GM19328 (cell line): ENCODE results near the gene WASHC2A.
A peak's percentile ranks its signal among the peaks of the same experiment; 100 is the strongest.
"Not testable (repeated sequence)": the region's sequence is repeated elsewhere in the genome, so short reads cannot be mapped to it uniquely, and the experiment has no call there.

Source experiments
- ATAC-seq: cut with Tn5 transposase; IDR thresholded peaks from one replicate; pipeline ENCODE4 v1.9.1; 2021; ENCODE audit warnings: mild to moderate bottlenecking, moderate library complexity; ENCODE audit not compliant: unreplicated experiment

The WASHC2A gene

DNA sequence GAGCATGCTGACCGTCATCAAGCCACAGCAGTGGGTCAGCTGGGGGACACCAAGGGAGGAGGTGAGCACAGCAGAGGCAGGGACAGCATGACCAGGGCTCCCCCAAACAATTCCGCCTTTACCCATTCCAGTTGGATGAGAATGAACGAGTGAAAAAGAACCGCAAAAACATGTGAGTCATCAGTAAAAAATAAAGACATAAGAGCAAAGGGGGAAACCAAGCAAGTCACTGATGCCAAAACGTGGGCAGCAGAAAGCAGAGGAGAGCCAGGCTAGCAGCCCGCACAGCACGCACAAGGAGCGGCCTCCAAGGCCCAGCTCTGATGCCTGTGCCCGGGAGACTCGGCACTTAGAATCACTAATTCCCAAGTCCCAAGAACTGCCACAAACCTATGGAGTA lies 7.8 kb upstream of the WASHC2A start:
- ATAC-seq = not testable (repeated sequence)

DNA sequence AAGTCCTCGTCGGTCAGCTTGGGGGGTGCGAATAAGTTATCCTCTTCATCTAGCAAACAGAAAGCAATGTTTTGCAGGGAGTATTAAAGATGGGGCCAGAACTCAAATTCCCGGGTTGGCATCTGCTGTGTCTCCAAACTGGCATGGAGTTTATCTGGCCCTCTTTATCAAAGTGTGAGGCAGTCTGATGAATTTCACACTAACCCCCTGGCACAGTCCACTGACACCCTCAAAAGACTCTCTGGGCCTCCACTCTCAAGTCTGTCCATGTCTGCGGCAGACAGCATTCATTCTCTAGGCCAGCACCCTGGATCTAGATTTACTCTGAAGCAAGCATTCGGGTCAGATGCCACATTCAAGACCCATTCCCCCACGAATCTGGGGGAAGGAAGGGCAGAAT lies 6.2 kb upstream of the WASHC2A start:
- ATAC-seq = not testable (repeated sequence)

DNA sequence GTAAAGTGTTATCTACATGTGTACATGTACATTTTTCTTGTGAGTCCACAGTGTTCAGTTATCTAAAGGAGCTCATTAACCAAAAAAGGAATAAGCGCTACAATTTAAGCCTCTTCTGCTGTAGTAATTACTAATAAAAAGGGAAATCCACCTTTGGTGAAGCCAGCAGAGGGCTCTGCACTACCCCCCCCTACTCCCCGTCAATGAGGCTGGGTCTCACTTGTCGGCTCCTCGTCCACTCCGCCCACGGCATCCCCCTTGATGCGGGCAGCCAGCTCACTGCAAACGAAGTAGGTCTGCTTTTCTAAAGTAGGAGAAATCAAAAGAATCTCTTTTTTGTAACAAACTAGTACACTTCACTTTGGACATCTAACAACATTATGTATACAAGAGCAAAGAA lies 4.7 kb upstream of the WASHC2A start:
- ATAC-seq = no peak

DNA sequence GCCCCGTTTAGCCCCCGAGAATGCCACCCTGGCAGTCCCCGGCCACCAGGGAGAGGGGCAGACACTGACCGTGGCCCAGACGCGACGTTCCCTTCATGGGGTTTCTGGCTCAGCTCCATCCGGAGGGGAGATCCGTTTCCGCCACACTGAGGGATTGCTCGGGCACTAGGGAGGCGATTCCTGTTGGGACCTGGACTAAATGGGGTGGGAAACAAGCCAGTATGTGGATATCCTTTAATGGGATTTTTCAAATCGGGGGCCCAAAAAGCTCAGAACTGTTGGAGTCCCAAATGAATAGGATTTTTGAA lies 552 bp downstream of the WASHC2A start:
- ATAC-seq = not testable (repeated sequence)

DNA sequence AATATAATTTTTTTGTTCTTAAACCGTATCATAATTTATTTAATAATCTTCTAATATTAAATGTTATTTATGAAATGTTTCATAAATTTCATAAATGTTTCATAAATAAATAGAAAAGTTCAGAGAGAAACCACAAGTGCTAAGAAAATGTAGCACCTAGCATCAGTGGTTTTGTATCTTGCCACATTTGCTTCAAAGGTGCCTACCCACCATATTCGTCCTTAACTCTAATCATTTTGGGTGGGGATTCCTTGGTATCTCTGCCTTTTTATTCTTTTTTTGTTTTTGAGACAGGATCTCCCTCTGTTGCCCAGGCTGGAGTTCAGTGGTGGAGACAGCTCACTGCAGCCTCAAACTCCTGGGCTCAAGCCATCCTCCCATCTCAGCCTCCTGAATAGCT lies 7.4 kb downstream of the WASHC2A start:
- not testable (repeated sequence) for ATAC-seq

GRCh38 chr10:50075544-50075943 lies 7.8 kb downstream of the WASHC2A start:
- not testable (repeated sequence) for ATAC-seq

GRCh38 chr10:50091304-50091703 lies 23.6 kb downstream of the WASHC2A start:
- ATAC-seq = not testable (repeated sequence)

GRCh38 chr10:50092928-50093327 lies 25.2 kb downstream of the WASHC2A start:
- not testable (repeated sequence) for ATAC-seq

DNA sequence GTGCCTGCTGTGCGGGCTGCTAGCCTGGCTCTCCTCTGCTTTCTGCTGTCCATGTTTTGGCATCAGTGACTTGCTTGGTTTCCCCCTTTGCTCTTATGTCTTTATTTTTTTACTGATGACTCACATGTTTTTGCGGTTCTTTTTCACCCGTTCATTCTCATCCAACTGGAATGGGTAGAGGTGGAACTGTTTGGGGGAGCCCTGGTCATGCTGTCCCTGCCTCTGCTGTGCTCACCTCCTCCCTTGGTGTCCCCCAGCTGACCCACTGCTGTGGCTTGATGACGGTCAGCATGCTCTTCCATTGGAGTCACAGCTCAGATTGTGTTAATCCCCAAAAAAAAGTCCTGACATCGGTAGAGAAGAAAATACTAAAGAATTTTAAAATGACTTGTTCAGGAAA lies 26.9 kb downstream of the WASHC2A start:
- ATAC-seq = not testable (repeated sequence)

DNA sequence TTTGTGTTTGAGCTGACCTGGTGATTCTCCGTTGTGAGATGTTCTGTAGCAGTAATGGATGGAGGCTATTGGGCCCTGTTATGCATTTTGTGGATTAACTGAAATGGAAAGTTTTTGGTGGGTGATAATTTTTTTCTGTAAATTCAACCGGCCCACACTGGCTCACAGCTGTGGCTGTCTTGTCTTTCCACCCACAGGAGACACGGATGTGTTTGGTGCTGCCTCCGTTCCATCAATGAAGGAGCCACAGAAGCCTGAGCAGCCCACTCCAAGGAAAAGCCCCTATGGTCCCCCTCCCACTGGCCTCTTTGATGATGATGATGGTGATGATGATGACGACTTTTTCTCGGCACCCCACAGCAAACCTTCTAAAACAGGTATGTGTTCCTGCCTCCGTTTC lies 27.6 kb downstream of the WASHC2A start:
- not testable (repeated sequence) for ATAC-seq

DNA sequence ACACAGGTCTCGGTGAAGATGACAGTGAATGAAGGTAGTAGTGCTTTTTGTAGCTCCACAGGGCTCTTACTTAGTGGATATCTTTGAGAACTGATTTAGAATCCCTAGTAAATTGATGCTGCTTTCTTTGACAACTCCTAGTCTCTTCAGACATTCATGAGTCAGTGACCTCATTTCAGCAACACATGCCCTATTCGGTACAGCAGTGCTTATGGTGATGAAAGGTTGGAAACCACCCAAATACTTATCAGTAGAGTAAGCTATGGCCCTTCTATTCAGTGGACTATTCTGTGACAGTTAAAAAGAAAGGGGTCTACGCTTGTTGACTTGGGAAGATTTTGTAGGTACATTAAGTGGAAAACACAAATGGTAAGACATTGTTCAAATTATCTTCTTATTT lies 29.0 kb downstream of the WASHC2A start:
- not testable (repeated sequence) for ATAC-seq

DNA sequence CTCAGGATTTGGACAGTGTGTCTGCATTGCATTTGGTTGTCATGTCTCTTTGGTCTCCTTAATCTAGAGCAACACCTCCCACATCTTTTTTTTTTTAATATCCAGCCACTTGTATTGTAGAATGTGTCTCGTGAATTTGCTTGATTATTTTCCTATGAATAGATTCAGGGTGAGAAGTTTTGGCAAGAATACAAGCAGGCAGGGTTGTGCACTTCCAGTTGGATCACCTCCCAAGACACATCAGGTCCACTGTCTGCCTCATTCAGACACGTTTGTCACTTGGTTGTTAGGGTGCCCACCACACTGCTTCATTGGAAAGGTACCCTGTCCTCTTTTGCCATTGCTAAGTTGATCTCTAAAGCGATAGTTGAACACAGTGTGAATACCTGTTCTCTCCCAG lies 30.9 kb downstream of the WASHC2A start:
- not testable (repeated sequence) for ATAC-seq

DNA sequence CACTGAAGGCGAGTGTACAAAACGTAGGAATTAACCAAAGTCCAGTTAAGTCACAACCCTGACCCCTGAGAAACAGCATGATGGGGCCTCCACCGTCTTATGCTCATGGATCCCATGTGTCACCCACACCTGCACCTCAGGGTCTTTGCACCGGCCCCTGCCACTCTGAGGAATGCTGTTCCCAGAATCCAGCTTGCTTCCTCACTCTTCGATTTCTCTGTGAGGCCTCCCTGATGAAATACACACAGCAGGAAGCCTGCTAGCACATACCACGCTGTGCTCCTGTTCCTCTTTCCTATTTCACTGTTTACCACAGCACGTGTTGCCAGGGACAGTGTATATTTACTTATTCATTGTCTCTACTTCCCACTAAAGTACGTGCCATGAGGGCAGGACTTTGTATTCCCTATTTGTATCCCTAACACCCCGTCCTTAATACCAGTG lies 33.4 kb downstream of the WASHC2A start:
- ATAC-seq = not testable (repeated sequence)

DNA sequence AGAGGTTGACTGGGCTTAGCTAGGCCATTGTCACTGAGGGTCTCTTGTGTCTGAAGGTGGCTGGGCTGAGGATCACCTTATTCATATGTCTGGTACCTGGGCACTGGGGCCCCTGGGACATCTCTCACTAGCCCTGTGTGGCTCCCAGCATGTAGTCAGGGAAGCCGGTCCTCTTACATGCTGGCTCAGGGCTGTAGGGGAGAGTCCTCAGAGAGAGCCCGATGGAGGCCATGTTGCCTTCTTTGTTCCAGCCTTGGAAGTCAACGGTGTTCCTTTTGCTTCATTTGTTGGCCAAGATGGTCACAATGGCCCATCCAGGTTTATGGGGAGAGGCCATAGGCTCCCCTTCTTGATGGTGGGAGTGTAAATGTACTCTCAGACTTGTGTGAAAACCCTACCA lies 34.0 kb downstream of the WASHC2A start:
- ATAC-seq = not testable (repeated sequence)

DNA sequence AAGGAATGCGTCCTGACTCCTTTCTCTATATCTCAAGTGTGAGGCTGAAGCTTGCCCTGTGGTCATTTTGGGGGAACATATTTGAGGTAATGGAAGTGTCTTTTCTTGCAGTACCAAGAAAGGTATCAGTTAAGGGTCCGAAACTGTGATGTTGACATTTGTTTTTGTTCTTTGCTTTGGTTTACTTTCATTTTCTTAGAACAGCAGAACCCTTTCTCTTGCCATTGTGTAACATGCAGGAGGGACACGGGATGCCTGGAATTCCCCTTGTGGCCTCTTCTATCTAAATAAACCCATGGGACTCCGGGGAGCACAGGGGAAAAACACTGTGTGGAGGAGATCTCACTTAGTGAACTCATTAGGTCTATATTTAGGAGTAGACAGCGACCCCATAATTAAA lies 34.5 kb downstream of the WASHC2A start:
- peak; percentile 56 for ATAC-seq

DNA sequence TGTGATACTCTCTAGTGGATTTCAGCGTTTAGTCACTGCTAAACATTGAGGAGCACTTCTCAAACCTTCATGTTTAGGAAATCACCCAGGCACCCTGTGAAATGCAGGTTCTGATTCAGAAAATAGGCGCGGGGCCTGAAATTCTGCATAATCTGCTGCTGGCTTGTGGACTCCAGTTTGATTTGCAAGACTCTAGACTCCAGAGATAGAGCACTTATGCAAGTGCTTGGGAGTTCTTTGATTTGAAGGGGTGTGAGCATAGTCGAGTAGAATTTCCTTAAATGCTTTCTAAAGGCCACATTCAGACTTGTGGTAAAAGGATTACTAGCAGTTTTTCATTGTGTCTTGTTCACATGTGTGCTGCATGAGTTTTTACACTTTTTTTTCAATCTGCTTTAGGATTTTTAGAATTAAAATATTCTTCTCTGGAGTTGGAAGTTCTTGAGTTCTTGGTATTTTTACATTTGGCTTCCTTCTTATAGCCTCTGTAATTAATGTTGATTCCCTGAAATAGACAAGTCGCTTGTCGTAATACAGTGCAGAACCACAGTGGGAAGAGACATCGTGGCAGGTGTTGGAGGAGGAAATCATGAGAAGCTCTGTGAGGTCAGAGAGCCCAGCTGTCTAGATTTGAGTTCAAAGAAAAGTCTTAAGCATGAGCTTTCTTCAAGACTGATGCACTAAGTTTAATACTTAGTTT lies 41.4 kb downstream of the WASHC2A start:
- ATAC-seq = not testable (repeated sequence)

GRCh38 chr10:50112419-50113112 lies 44.8 kb downstream of the WASHC2A start:
- ATAC-seq = not testable (repeated sequence)

GRCh38 chr10:50126765-50127164 lies 59.0 kb downstream of the WASHC2A start:
- not testable (repeated sequence) for ATAC-seq

- not testable (repeated sequence) for ATAC-seq
Measured at GRCh38 chr10:50127770-50128292, 60.1 kb downstream of the WASHC2A start.

DNA sequence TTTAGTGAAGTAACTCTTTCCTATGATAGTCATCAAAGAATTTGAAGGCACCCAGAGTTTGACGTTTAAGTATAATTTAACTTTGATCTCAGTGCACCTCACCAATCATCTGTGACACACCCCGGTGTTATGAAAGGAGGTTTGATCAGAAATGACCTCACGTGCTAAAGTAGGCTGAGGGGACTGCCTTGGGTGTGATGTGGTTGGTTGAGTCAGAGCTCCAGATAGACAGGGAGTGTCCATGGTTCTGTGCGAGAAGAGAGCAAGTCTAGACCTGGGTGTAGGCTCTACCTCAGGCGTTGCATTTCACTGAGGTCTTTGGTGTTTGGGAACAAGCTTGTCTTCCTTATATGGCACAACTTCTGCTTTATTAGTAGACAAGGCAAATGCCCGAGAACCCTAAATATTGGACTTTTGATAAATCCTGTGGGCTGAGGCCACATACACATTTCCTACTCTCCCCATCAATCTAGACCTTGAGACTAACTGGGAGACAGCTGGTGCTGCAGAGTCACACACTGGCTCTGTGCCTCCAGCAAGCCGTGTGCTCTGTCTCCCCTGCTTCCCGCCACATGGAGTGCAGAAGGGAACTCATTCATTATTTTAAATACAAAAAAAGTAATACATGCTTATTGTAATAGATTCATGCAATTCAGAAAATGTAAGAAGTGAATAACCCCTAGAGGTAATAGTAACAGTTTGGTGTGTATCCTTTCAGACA lies 63.7 kb downstream of the WASHC2A start:
- not testable (repeated sequence) for ATAC-seq

DNA sequence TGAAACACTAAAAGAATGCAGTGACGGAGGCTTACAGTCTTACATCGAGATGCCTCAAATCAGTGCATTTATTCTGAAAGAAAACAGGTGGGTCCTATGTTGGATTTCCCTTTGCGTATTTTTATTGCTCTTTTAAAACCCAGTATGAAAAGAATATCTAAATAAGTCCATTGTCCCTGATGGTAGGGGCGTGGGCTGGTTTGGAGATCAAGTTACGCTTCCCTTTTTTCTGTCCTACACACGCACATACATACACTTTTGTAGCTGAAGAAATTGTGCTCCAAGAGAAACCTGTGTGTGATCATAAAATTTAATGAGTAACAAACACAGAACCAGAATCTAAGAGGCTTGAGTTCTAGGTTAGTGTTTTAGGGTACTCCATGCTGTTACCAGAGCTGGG lies 64.6 kb downstream of the WASHC2A start:
- ATAC-seq = not testable (repeated sequence)
